Activated CD8-positive, alpha-beta T cell treated with anti-CD3 and anti-CD28 coated beads for 36 hours (primary cell): Measurements from ENCODE around the gene HOXD10. TPM values are rescaled to one million over a fixed set of nuclear protein-coding genes. Genes with fewer than 3 reads are reported as not detected.

Source experiments
- ATAC-seq: fragments of 200-7000 bp; cut with Tn5 transposase; one replicate; pipeline ENCODE4 v1.10.0; 2021; ENCODE audit warnings: mild to moderate bottlenecking, moderate library complexity
- CTCF ChIA-PET: fragments of 350-600 bp; sonication (Branson Sonifier 250); formaldehyde crosslinking; loops from one replicate; lab custom pipeline; 2021; ENCODE audit warnings: antibody characterized with exemption; lab: Charles Lee
- POLR2A ChIA-PET: fragments of 350-600 bp; sonication (Branson Sonifier 250); formaldehyde crosslinking; loops from one replicate; lab custom pipeline; 2021; ENCODE audit warnings: antibody characterized with exemption; lab: Charles Lee
- DNase-seq: peaks from one replicate; pipeline ENCODE4 v3.0.0-alpha.2; 2020
- H3K27ac Mint-ChIP-seq: one replicate; pipeline ENCODE4 v1.8.0; 2021; ENCODE audit warnings: mild to moderate bottlenecking, mixed read lengths
- H3K27me3 Mint-ChIP-seq: one replicate; pipeline ENCODE4 v1.8.0; 2021; ENCODE audit warnings: mixed read lengths
- H3K36me3 Mint-ChIP-seq: one replicate; pipeline ENCODE4 v1.8.0; 2021; ENCODE audit warnings: low read depth, mixed read lengths
- H3K4me1 Mint-ChIP-seq: one replicate; pipeline ENCODE4 v1.8.0; 2021; ENCODE audit warnings: low read depth, mixed read lengths
- H3K4me3 Mint-ChIP-seq: one replicate; pipeline ENCODE4 v1.8.0; 2021; ENCODE audit warnings: mild to moderate bottlenecking, moderate library complexity, mixed read lengths
- H3K9me3 Mint-ChIP-seq: one replicate; pipeline ENCODE4 v1.8.0; 2021; ENCODE audit warnings: mixed read lengths
- CTCF ChIP-seq: fragments of 200-600 bp; IDR thresholded peaks from one replicate; pipeline ENCODE4 v1.8.0; 2022; ENCODE audit warnings: antibody characterized with exemption, mild to moderate bottlenecking
- intact Hi-C: fragments of 100-400 bp; cut with micrococcal nuclease; formaldehyde crosslinking; loops from one replicate; pipeline ENCODE4 v1.10.0; 2022
- total RNA-seq, 2 experiments: library from RNA; stranded (reverse); gene quantifications; one replicate each; pipeline ENCODE4 v1.2.3, GENCODE V29; 2021

The HOXD10 gene
- total RNA-seq, 2 experiments from 2014 or later, result not detected

GRCh38 chr2:176150584-176151441, 34.2 kb downstream of the HOXD10 start:
- ChIA-PET CTCF (interaction anchor here (0.8 to 2.7 kb wide), 5 partner anchors 10 to 402 kb away, joined by 3 to 17 read pairs (median 4); no protein-coding TSS in a partner anchor), POLR2A (interaction anchor here (0.7 kb wide), 1 partner anchor 77 kb away, joined by 3 read pairs; no protein-coding TSS in a partner anchor)
- Mint-ChIP-seq H3K9me3 (no peaks in the 10 kb centered on the region), H3K4me1 (peaks cover 7% of the 10 kb centered on the region), H3K4me3 (no peak overlapping the region), H3K36me3 (no peaks in the 10 kb centered on the region), H3K27ac (no peak overlapping the region), H3K27me3 (peaks cover 83% of the 10 kb centered on the region)
- no peak for TF ChIP-seq CTCF
- ATAC-seq (no peak), DNase-seq (no peak)
- intact Hi-C loops, result no loop called here

- Mint-ChIP-seq H3K4me1 (peaks cover 7% of the 10 kb centered on the region), H3K36me3 (no peaks in the 10 kb centered on the region), H3K27me3 (peaks cover 82% of the 10 kb centered on the region), H3K4me3 (no peak within 1 kb of the TSS), H3K9me3 (no peaks in the 10 kb centered on the region), H3K27ac (no peak within 1 kb of the TSS)
- ChIA-PET CTCF (interaction anchor here (0.8 to 2.7 kb wide), 5 partner anchors 11 to 401 kb away, joined by 3 to 17 read pairs (median 4); no protein-coding TSS in a partner anchor), POLR2A (interaction anchor here (1.0 kb wide), 1 partner anchor 10 kb away, joined by 3 read pairs; no protein-coding TSS in a partner anchor)
- no peak for TF ChIP-seq CTCF
- no peak for ATAC-seq
- no peak for DNase-seq
- intact Hi-C loops, result no loop called here
Measured at GRCh38 chr2:176151442-176152287, 35.1 kb downstream of the HOXD10 start, which contains the start of gene HOXD4. Gene HOXD4, plus strand, starts transcription at chr2:176151550. Its CDS starts 84 bp downstream, at chr2:176151634.

DNA sequence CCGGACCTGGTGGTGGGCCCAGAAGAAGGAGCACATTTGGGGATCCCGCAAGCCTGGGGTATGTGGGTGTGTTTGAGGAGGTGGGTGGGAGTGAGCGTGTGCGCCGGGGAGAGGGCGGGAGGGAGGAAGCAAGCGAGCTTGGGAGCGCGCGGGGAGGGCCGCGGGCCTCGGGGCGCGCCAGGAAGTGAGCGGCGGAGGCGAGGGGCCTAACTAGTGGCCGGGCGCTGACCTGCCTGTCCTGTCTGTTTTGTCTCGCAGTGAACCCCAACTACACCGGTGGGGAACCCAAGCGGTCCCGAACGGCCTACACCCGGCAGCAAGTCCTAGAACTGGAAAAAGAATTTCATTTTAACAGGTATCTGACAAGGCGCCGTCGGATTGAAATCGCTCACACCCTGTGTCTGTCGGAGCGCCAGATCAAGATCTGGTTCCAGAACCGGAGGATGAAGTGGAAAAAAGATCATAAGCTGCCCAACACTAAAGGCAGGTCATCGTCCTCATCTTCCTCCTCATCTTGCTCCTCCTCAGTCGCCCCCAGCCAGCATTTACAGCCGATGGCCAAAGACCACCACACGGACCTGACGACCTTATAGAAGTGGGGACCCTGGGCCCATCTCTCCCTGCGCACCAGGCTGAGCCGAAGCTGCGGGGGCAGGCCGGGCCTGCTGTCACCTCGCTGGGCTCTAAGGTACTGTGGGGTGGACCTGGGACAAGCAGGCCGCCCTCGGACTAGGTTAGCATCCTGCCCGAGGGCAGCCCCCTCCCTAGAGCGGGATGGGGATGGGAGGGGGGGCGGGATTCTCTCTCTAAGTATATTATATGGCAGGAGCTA, 36.0 kb downstream of the HOXD10 start:
- ChIA-PET POLR2A (interaction anchor here (1.0 kb wide), 1 partner anchor 9 kb away, joined by 3 read pairs; no protein-coding TSS in a partner anchor), CTCF (interaction anchor here (0.9 to 2.7 kb wide), 4 partner anchors 12 to 499 kb away, joined by 3 to 17 read pairs (median 6); no protein-coding TSS in a partner anchor)
- intact Hi-C loops, result no loop called here
- peaks cover 78% of the 10 kb centered on the region for H3K27me3 Mint-ChIP-seq
- DNase-seq (no peak), ATAC-seq (no peak)
- H3K9me3 Mint-ChIP-seq, result no peaks in the 10 kb centered on the region
- no peaks in the 10 kb centered on the region for H3K36me3 Mint-ChIP-seq
- H3K4me3 Mint-ChIP-seq, result no peak overlapping the region
- peaks cover 10% of the 10 kb centered on the region for H3K4me1 Mint-ChIP-seq
- no peak for TF ChIP-seq CTCF
- H3K27ac Mint-ChIP-seq, result no peak overlapping the region

DNA sequence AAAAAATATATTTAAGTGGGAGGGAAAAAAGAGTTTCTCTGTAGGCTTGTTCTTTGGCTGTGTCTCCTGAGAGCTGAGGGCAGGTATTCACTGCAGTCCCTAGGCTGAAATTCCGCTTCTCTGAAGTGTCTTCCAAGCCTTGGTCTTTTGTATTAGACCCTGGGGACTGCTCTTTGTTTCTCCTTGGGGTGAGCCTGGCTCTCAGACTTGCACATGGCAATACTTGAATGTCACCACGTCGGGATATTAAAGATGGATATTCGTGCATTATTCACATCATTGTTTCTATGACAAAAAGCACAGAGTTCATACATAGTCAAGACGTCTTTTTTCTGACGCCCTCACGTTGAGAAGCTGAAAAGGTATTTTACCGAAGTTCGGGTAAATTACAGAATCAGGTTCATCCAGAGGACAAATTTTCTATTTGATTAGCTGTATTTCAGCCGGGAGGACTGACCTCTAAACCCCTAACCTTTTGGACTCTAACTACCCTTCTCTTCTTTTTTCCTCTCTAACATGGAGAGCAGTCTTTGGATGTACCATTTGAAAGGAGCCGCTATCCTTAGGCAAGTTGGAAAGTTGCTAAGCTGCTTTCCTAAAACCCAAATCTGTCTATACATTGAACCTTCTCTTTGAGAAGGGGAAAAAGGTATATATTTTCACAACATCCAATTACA, 38.1 kb downstream of the HOXD10 start:
- Mint-ChIP-seq H3K27me3 (peaks cover 72% of the 10 kb centered on the region), H3K4me3 (no peak overlapping the region), H3K4me1 (peaks cover 15% of the 10 kb centered on the region), H3K9me3 (no peaks in the 10 kb centered on the region), H3K27ac (no peak overlapping the region), H3K36me3 (no peaks in the 10 kb centered on the region)
- ChIA-PET POLR2A (no interaction called here), CTCF (interaction anchor here (1.0 to 2.3 kb wide), 5 partner anchors 16 to 400 kb away, joined by 3 to 7 read pairs (median 4); no protein-coding TSS in a partner anchor)
- TF ChIP-seq CTCF, result no peak
- ATAC-seq (no peak), DNase-seq (no peak)
- intact Hi-C loops, result no loop called here
